GM12874 (cell line): Measurements from ENCODE around the gene PLBD2.

Experiments used
- TF ChIP-seq, protein P1 (sequence below): IDR thresholded peaks from 2 replicates; pipeline ENCODE4 v1.5.1; 2011; ENCODE audit warnings: low read depth, mild to moderate bottlenecking, control low read depth, low read length, moderate library complexity; ENCODE audit not compliant: insufficient read depth

The PLBD2 gene

DNA sequence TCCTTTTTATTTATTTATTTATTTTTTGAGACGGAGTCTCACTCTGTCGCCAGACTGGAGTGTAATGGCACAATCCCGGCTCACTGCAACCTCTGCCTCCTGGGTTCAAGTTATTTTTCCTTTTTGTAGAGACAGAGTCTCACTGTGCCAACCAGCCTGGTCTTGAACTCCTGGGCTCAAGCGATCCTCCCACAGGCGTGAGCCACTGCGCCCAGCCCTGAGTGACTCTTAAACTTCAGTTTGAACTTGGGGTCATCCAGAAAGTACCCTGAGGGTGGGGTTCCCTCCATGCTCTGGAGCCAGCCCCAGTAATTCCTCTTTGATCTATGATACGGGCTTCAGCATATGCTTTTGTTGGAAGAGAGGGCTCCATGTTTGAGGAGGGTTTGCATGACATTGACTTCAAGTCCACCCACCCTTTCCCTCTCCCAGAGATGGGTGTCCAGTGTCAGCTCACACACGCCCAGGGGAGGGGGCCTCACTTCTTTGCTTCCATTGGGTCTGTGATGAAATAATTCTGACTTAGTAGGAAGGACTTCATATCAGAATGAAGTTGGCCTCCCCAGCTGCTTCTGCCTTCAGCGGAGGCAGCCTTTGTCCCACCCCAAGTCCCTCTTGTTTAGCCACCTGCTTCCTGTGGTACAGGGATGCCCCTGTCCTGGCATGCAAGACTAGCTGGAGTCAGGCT, 33.4 kb downstream of the PLBD2 start:
- TF ChIP-seq, protein P1, sequence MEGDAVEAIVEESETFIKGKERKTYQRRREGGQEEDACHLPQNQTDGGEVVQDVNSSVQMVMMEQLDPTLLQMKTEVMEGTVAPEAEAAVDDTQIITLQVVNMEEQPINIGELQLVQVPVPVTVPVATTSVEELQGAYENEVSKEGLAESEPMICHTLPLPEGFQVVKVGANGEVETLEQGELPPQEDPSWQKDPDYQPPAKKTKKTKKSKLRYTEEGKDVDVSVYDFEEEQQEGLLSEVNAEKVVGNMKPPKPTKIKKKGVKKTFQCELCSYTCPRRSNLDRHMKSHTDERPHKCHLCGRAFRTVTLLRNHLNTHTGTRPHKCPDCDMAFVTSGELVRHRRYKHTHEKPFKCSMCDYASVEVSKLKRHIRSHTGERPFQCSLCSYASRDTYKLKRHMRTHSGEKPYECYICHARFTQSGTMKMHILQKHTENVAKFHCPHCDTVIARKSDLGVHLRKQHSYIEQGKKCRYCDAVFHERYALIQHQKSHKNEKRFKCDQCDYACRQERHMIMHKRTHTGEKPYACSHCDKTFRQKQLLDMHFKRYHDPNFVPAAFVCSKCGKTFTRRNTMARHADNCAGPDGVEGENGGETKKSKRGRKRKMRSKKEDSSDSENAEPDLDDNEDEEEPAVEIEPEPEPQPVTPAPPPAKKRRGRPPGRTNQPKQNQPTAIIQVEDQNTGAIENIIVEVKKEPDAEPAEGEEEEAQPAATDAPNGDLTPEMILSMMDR, result no peak

DNA sequence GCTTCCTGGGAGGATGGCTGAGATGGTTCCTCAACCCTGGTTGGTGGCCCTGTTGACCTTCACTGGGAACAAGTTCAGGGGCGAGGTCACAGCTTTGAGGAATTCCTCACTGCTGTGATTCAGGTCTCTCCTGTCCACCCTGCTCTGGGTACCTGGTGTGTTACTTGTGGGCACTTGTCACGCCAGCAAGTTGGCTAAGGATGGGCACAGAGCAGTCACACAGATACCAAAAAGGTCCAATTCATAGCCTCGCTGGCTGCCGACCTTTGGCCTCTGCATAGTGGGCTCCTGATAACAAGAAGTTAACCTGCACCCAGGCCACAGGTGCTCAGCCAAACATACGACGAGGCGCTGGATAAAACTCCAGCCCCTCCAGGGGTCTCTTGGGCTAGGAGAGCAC, 34.1 kb downstream of the PLBD2 start:
- TF ChIP-seq, protein P1, result no peak

DNA sequence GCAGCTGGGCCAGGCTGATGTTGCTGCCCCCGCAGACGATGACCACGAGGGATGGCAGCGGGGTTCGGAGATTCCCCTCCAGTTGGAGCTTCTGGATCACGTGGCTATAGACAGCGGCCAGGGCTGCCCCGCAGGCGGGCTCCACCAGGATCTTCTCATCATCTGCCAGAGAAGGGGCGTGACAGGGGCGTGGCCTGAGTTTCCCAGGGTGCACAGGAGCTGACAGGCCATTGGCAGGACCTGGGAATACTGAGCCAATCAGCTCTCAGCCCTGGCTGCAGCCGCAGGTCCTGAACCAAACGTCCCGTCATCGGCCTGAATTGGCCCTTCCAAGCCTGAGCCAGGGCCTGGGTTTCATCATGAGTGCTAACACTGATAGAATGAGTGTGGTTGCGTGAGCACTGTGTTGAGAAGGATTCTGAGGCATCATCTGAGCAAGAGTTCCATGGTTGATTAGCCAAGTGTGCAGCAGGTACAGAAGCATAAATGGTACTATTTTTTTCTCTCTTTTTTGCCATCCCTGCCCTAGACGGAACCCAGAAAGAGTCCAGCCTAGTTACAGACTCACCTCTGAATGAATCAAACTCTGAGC, 34.7 kb downstream of the PLBD2 start:
- TF ChIP-seq, protein P1, result no peak

DNA sequence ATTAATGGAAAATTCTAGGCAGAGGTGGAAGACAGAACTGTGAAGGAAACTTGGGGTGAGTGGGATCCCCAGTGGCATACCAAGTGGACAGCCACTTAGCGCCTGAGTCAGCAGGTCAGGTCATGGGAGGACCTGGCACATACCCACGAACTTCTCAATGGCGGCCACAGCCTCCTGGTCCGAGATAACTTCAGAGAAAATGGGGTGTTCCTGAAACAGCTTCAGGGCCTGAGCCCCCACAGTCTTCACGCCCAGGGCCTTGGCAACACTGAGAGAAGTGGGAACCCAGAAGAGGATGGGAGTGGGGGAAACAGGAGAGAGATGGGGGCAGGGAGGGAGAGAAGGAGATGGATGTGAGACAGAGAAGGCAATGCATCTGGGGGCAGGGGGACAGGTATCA, 35.4 kb downstream of the PLBD2 start:
- TF ChIP-seq, protein P1, result no peak

DNA sequence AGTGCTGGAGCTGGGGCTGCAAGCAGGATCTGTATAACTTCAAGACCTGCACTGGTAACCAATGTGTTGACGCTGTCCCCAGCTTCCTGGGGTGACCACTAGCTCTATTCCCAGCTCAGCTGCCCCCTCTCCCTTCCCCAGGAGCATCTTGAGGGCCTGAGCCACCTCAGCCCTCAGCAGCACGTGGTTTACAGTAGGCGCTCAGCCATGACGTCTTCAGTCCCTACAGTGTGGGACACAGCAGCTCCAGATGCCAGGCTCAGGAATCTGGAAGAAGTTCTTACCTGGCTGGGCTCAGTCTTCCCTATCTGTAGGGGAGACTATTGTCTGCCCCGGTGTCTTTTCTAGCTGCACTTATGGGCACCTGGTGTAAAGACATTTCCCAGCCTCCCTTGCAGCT, 36.7 kb downstream of the PLBD2 start:
- TF ChIP-seq, protein P1, result no peak

DNA sequence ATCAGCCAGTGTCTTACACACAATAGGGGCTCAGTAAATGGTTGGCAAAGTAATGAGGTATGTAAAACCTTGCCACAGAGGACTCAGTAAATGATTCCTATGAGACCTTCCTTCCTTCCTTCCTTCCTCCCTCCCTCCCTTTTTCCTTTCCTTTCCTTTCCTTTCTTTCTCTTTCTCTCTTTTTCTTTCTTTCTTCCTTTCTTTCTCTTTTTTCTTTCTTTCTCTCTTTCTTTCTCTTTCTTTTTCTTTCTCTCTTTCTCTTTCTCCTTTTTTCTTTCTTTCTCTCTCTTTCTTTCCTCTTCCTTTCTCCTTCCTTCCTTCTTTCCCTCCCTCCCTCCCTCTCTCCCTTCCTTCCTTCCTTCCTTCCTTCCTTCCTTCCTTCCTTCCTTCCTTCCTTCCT, 37.8 kb downstream of the PLBD2 start:
- TF ChIP-seq, protein P1, result no peak

DNA sequence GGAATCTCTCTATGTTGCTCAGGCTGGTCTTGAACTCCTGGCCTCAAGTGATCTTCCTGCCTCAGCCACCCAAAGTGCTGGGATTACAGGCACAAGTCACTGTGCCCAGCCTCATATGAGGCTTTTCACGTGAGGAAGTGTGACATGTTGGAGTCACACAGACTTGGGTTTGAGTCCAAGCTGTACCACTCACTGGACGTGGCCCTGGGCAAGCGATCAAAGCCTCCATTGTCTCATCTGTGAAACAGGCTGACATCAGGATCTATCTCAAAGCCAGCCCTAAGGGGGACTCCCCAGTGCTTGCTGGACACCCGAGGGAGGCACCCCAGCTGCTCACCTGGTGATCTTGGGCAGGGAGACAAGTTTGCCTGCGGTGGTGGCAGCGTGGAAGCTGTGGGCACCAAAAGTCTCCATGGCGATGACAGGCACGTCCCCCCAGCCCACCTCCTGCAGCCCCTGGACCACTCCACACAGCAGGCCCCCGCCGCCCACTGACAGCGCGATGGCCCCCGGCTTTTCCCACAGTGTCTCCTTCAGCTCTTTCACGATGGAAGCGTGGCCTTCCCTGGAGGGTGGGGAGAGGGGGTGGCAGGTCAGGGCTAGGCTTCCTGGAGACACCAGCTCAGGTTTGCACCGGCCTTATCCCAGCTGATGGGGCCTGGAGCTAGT, 38.6 kb downstream of the PLBD2 start:
- TF ChIP-seq, protein P1, result no peak
